GM18907 (cell line): ENCODE results near the gene XYLT1.
A peak's percentile ranks its signal among the peaks of the same experiment; 100 is the strongest.

ENCODE experiments used
- ATAC-seq: cut with Tn5 transposase; IDR thresholded peaks from one replicate; pipeline ENCODE4 v1.9.1; 2021; ENCODE audit warnings: mild to moderate bottlenecking, moderate library complexity; ENCODE audit not compliant: unreplicated experiment

The XYLT1 gene

GRCh38 chr16:17076818-17077498 lies 393.8 kb downstream of the XYLT1 start:
- no peak for ATAC-seq

GRCh38 chr16:17076092-17076754 lies 394.5 kb downstream of the XYLT1 start:
- ATAC-seq = no peak

- no peak for ATAC-seq
Observed at GRCh38 chr16:17072104-17072503, 398.7 kb downstream of the XYLT1 start.

DNA sequence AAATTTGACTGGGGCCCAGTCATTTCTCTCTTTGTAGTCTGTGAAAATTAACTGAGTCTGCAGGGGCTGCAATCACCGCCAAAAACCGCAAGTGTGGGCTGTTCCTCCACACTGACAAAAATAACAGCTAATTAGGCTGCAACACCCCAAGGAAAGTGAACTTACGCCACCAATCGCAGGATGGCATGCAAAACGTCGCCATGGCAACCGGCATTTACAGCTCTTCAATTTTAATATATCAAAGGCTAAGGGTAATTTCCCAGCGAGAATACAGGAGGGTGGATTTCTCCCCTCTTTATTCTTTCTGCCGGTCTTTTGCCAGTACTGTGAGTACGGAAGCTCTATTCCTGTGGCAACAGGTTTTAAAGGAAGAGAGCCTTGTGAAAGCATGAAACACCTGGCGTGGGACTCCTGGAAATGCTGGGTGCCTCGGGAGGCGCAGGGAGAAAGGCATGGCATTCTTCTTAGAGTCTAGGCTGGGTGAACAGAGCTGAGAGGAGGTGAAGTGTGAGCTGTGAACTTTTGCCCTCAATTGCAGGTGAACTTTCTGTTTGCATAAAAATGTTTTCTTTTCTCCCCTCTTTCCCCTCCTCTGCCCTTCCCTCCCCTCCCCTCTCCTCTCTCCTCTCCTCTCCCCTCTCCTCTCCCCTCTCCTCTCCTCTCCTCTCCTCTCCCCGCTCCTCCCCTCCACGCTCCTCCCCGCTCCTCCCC lies 399.7 kb downstream of the XYLT1 start:
- ATAC-seq = peak; percentile 85

- no peak for ATAC-seq
Observed at GRCh38 chr16:17069681-17070080, 401.1 kb downstream of the XYLT1 start.

DNA sequence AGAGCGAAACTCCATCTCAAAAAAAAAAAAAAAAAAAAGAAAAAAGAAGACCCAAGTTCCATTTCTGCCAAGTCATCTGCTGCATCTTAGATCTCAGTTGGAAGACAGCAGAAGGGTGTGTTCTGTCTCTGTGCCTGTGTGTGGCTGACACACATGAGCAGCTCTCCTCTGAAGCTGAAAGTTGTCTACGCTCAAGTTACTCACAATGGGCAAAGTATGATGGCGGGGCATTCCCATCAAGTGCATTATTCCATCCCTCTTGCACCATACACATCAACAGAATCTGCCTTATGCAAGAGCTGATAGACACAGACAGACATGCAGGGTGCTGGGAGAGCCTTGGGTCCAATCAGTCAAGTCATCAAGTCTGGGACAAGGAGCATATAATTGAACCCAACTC lies 402.2 kb downstream of the XYLT1 start:
- no peak for ATAC-seq

- no peak for ATAC-seq
Observed at GRCh38 chr16:17067882-17068281, 402.9 kb downstream of the XYLT1 start.

DNA sequence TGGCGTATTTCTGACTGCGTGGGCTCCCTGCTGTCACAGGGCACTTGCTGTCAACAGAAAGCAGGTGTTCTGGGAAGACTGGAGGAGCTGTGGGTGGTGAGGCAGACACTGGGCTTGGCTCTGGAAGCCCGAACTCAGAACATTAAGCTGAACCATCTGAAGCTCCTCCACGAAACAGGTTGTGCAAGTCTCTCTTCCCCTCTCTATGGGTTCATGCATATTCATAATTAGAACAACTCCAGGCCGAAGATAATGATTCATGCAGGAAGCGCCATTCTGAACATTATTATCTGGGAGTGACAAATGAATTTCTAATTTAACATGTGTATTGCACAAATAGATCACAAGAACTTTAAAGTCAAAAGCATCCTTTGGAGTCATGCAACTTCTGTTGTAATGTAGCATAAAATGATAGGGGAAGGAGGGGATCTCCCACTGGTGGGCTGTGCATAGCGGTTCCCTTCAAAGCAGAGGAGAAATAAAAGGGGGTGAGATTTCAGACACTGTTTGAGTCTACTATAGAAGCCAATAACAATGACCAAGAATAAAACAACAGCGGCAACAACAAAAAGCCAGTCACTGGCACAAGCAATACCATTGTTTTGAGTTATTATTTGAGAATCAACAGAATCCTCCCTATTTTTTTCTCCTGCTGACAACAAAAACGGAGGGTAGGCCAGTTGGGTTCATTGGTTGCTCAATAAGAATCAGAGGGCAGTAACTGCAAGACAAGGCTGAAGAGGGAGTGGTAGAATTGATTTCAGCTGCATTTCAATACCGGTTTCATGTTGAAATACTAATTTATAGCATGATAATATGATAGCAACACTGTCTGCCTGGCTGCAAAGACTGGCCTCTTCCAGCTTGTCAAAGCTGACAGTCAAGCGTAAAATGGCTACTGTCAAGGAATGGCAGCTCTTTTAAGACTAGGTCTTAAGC lies 407.3 kb downstream of the XYLT1 start:
- ATAC-seq = no peak

- ATAC-seq = no peak
Observed at GRCh38 chr16:17062676-17063075, 408.1 kb downstream of the XYLT1 start.

GRCh38 chr16:17061326-17061725 lies 409.4 kb downstream of the XYLT1 start:
- ATAC-seq = no peak

GRCh38 chr16:17058471-17058870 lies 412.3 kb downstream of the XYLT1 start:
- ATAC-seq = no peak

- no peak for ATAC-seq
Observed at GRCh38 chr16:17056666-17057065, 414.1 kb downstream of the XYLT1 start.

DNA sequence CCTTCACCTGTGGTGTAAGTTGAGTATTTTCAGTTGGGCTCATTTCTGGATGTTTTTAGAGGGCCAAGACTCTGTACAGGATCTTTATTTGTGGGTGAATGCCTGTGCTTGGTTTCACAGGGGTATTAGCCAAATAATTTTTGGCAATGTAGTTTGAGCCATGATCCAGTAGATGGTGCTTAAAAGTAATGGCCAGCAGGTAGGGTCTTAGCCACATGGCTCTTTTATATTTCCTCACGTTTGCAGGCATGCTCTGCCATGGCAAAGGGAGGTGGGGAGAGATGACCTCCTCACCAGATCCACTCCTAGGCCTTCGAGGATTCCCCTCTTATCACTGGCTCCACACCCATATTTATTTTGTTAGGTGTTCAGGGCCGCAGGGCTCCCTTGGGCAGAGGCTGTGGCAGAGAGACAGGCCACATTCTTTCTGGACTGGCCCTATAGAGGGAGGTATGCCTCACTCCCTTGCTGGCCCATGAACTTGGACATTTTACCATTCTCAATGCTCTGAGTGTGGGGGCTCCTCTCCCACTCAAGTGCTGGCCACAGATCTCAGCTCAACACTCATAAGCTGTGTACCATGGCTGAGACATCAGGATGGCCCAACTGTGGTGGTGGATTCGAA lies 417.1 kb downstream of the XYLT1 start:
- ATAC-seq = no peak
